PC-9 (cell line): Measurements from ENCODE around the gene GJC2.

ENCODE experiments used
- CTCF ChIP-seq: fragments of 200-600 bp; sonication (generic); conservative IDR thresholded peaks from 2 replicates; pipeline ENCODE4 v1.6.1; 2017; ENCODE audit warnings: mixed run types, antibody characterized with exemption, mild to moderate bottlenecking, moderate library complexity
- EZH2 ChIP-seq: fragments of 200-600 bp; sonication (generic); IDR thresholded peaks from 2 replicates; pipeline ENCODE4 v1.8.0; 2017; ENCODE audit warnings: antibody characterized with exemption, low read depth

- TF ChIP-seq CTCF (no peak), EZH2 (no peak)
Measured at GRCh38 chr1:228141226-228142044, 8.3 kb upstream of the GJC2 start.
